Psoas muscle (tissue), 8 donors: ENCODE measurements around the gene LRRC14B. TPM values are rescaled to one million over a fixed set of nuclear protein-coding genes. Genes with fewer than 3 reads are reported as not detected.
A peak's percentile ranks its signal among the peaks of the same experiment; 100 is the strongest.

ENCODE experiments used
- ATAC-seq, 4 donors: fragments of 200-7000 bp; cut with Tn5 transposase; one replicate each; pipeline ENCODE4 v1.9.1; 2020; ENCODE audit warnings: moderate library complexity in 3 of 4, mild to moderate bottlenecking in 2 of 4
- DNase-seq, 2 donors: peaks; one replicate each; pipeline ENCODE4 v3.0.0-alpha.2; 2020
- H3K27ac ChIP-seq: fragments of 200-600 bp; one replicate; pipeline ENCODE4 v1.8.0; 2022
- H3K27me3 ChIP-seq, 3 donors: fragments of 200-600 bp in 1 of 3; one replicate each; pipeline versions ENCODE4 v1.6.1 to v1.8.0; 2013 to 2022; ENCODE audit warnings: low read length in 2 of 3, mild to moderate bottlenecking in 2 of 3, moderate library complexity in 1 of 3; ENCODE audit not compliant: insufficient read depth in 3 of 3
- H3K36me3 ChIP-seq, 2 donors: fragments of 200-600 bp in 1 of 2; one replicate each; pipeline versions ENCODE4 v1.6.1 to v1.8.0; 2013 to 2022; ENCODE audit warnings: low read depth in 1 of 2, mild to moderate bottlenecking in 1 of 2, moderate library complexity in 1 of 2; ENCODE audit not compliant: insufficient read depth in 1 of 2
- H3K4me1 ChIP-seq: fragments of 200-600 bp; one replicate; pipeline ENCODE4 v1.8.0; 2022
- H3K4me3 ChIP-seq: fragments of 200-600 bp; one replicate; pipeline ENCODE4 v1.8.0; 2022; ENCODE audit warnings: mild to moderate bottlenecking
- H3K9me3 ChIP-seq: fragments of 200-600 bp; one replicate; pipeline ENCODE4 v1.8.0; 2022
- WGBS, 3 donors: extraction: QIAGEN DNeasy Blood & Tissue Kit; methylation state at CpG; one replicate each; pipeline versions ENCODE4 v1.1.6 to v1.1.7; 2013; 5-methylcytosine and 5-hydroxymethylcytosine counted together
- intact Hi-C, 2 donors: fragments of 100-400 bp; cut with DNase I; formaldehyde crosslinking; loops; one replicate each; pipeline versions ENCODE4 v1.11.0 to v1.14.2; 2022
- polyA plus RNA-seq, 3 donors: library from polyadenylated mRNA; stranded (reverse); fragments of 200-250 nt; gene quantifications; one replicate each; pipeline ENCODE4 v1.2.3, GENCODE V29; 2013
- total RNA-seq, 4 donors: library from RNA; stranded (reverse); fragmentation: NEBNext Ultra II Directional in 2 of 4; extraction: Animal tissue kit (Norgen Biotek cat#: 25700) in 2 of 4; gene quantifications; one replicate each; pipeline versions ENCODE4 v1.2.1 to v1.2.4, GENCODE V29; 2021 to 2023
- TF ChIP-seq, protein P1 (sequence below): fragments of 200-600 bp; IDR thresholded peaks from one replicate; pipeline ENCODE4 v1.8.0; 2022; ENCODE audit warnings: antibody characterized with exemption
- donor health status: healthy with polysubstance abuse.
- donor health status: DM: no; HTN: no; CAD: no; lungs with moderate emphysema.
- donor health status: Bipolar disorder and iron deficiency.
- donor health status: healthy.
- donor health status: DM: yes; HTN: yes; CAD: no.
- donor health status: DM: no; HTN: no; CAD: no.
- donor health status: DM: no; HTN: no; CAD: no.
- donor health status: DM: yes; HTN: yes; CAD: no.

Gene LRRC14B
- total and polyA plus RNA-seq, 7 donors, result 0.42 to 15.5 (median 9.5) TPM

DNA sequence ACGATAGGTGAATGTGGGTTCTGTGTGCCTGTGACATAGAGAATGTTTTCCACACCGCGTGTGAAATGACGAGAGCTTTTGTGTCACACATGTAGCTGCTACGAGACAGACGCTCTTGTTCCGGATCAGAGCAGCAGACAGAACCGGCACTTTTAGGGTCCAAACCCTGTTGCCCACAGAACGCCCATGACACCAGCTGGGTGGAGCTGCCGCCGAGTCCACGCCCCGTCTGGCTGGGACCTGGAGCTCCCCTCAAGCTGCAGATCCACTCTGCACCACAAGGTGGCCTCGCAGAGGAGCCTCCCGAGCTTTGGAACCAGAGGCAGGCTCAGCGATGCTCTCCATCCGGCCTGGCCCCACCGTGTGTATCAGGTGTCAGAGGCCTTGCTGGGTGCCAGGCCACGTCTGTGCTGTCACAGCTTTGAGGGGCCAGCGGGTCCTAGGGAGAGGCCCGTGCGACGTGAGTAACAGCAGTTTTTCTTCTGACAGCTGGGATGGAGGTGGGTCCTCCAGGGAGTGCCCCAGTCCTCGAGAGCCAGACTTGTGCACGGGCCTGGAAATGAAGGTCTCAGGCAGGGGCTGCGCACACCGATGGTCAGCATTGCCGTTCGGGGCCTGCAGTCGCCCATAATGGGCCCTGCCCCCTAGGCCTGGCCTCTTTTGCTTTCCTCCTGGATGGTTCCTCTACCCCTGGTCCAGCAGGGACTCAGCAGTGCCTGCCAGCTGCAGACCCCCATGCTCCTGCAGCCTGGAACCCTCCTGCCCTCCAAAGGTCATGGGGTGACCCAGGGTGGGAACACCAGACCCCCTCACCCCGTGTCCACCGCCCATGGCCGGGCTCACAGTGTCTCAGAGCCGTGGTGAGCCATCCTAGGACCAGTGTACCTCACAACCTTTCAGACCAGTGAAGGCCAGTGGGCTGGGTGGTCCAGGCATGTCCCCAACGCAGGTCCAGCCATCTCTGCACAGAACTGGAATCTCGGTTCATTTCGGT lies 2.5 kb upstream of the LRRC14B start:
- WGBS, 3 donors, result 28 to 34% (median 31%) methylated on average over 36 to 37 of the region's 37 CpGs
- Histone ChIP-seq H3K27ac (peak overlapping the region; percentile 97), H3K36me3 (no peaks in the 10 kb centered on the region), H3K9me3 (no peaks in the 10 kb centered on the region), H3K4me3 (peak overlapping the region; percentile 47), H3K27me3 (no peaks in the 10 kb centered on the region), H3K4me1 (peaks cover 41% of the 10 kb centered on the region)
- DNase-seq (peak; percentile 92 to 96), ATAC-seq (peak; percentile 75 to 77 (median 77))
- TF ChIP-seq, protein P1, sequence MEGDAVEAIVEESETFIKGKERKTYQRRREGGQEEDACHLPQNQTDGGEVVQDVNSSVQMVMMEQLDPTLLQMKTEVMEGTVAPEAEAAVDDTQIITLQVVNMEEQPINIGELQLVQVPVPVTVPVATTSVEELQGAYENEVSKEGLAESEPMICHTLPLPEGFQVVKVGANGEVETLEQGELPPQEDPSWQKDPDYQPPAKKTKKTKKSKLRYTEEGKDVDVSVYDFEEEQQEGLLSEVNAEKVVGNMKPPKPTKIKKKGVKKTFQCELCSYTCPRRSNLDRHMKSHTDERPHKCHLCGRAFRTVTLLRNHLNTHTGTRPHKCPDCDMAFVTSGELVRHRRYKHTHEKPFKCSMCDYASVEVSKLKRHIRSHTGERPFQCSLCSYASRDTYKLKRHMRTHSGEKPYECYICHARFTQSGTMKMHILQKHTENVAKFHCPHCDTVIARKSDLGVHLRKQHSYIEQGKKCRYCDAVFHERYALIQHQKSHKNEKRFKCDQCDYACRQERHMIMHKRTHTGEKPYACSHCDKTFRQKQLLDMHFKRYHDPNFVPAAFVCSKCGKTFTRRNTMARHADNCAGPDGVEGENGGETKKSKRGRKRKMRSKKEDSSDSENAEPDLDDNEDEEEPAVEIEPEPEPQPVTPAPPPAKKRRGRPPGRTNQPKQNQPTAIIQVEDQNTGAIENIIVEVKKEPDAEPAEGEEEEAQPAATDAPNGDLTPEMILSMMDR, result peak; percentile 94
- intact Hi-C loops, result loop anchor here in 1 of 2 donors (5.0 kb wide), 2 partner anchors 34 to 129 kb away; no protein-coding TSS in a partner anchor

DNA sequence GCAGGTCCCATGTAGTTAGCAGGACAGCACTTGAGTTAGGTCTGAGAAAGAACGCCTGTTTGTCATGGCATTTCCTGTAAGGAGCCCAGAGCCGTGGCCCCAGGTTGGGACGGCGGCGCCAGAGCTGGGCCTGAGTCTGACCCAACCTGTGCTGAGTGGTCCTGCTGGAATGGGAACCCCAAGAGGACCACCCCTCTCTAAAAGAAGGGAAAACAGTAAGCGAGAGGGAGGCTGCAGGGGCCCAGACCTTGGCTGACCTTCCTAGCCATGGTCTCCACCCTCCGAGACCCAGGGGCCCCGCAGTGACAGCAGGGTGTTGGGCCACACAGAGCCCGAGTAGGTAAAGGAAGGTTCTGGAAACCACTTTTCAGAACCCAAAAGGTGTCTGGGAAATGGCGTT lies 1.8 kb upstream of the LRRC14B start:
- H3K4me3 ChIP-seq, result no peak overlapping the region
- no peak for ATAC-seq
- H3K9me3 ChIP-seq, result no peaks in the 10 kb centered on the region
- peak overlapping the region; percentile 97 for H3K27ac ChIP-seq
- peak in 1 of 2 donors; percentile 13 for DNase-seq
- no peaks in the 10 kb centered on the region for H3K27me3 ChIP-seq
- TF ChIP-seq, protein P1, result no peak
- intact Hi-C loops, result loop anchor here in 1 of 2 donors (5.0 kb wide), 2 partner anchors 33 to 128 kb away; no protein-coding TSS in a partner anchor
- H3K4me1 ChIP-seq, result peaks cover 46% of the 10 kb centered on the region
- no peaks in the 10 kb centered on the region for H3K36me3 ChIP-seq
- 82 to 90% (median 89%) methylated on average over 9 to 10 of the region's 10 CpGs for WGBS, 3 donors

DNA sequence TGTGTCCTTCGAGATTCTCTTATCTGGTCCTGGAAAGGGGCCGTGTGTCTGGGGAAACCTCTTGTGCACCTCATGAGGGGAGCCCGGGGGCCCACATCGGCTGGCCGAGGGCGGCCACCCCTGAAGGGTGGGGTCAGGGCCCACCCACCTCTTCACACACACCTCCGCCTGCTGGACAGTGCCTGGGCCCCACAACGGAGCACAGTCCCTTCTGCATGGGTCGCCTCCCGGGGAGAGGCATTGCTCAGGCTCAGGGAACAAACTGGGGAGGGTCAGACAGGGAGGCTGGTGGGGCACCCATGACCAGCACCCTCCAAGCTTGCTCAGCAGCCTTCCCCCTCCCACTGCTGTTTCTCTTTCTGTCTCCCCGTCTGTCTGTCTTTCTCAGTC lies 1.3 kb upstream of the LRRC14B start:
- intact Hi-C loops, result loop anchor here in 1 of 2 donors (5.0 kb wide), 2 partner anchors 32 to 127 kb away; no protein-coding TSS in a partner anchor
- whole genome bisulfite sequencing, 3 donors, result 63 to 67% (median 65%) methylated on average over 10 to 11 of the region's 11 CpGs
- Histone ChIP-seq H3K27me3 (no peaks in the 10 kb centered on the region), H3K4me1 (peaks cover 49% of the 10 kb centered on the region), H3K27ac (peak overlapping the region; percentile 97), H3K36me3 (no peaks in the 10 kb centered on the region), H3K4me3 (no peak overlapping the region), H3K9me3 (no peaks in the 10 kb centered on the region)
- TF ChIP-seq, protein P1, result no peak
- DNase-seq (peak in 1 of 2 donors; percentile 11), ATAC-seq (no peak)

GRCh38 chr5:190366-191035 lies 794 bp upstream of the LRRC14B start:
- ATAC-seq (peak; percentile 3 to 19 (median 10)), DNase-seq (peak in 1 of 2 donors; percentile 18)
- Histone ChIP-seq H3K4me3 (peak overlapping the region; percentile 54), H3K9me3 (no peaks in the 10 kb centered on the region), H3K36me3 (no peaks in the 10 kb centered on the region), H3K4me1 (peaks cover 51% of the 10 kb centered on the region), H3K27ac (peak overlapping the region; percentile 97), H3K27me3 (no peaks in the 10 kb centered on the region)
- intact Hi-C loops, result no loop called here
- TF ChIP-seq, protein P1, result no peak
- 22 to 29% (median 25%) methylated on average over 16 of the region's 16 CpGs for WGBS, 3 donors
